Tibial artery (tissue), 4 donors: ENCODE measurements around the gene EVA1B.

ENCODE experiments used
- DNase-seq, 2 donors: peaks; one replicate each; pipeline ENCODE4 v3.0.0-alpha.2; 2019
- H3K27ac ChIP-seq, 2 donors: fragments of 200-600 bp; sonication (generic) in 1 of 2; 1 replicate in 1 of 2; 2 replicates in 1 of 2; pipeline ENCODE4 v1.5.1; 2018 to 2019; ENCODE audit warnings: mild to moderate bottlenecking in 1 of 2
- H3K27me3 ChIP-seq, 2 donors: fragments of 200-600 bp; sonication (generic) in 1 of 2; one replicate each; pipeline versions ENCODE4 v1.5.1 to v1.6.0; 2016 to 2019
- H3K36me3 ChIP-seq, 3 donors: fragments of 200-600 bp; sonication (generic) in 2 of 3; one replicate each; pipeline ENCODE4 v1.5.1; 2016 to 2019; ENCODE audit warnings: mild to moderate bottlenecking in 2 of 3
- H3K4me1 ChIP-seq, 4 donors: fragments of 200-600 bp; sonication (generic) in 2 of 4; 1 replicate in 3 of 4; 2 replicates in 1 of 4; pipeline ENCODE4 v1.5.1; 2016 to 2019
- H3K4me3 ChIP-seq, 2 donors: fragments of 200-600 bp; sonication (generic) in 1 of 2; 1 replicate in 1 of 2; 2 replicates in 1 of 2; pipeline ENCODE4 v1.5.1; 2018 to 2019; ENCODE audit warnings: mild to moderate bottlenecking in 2 of 2
- H3K9me3 ChIP-seq, 3 donors: fragments of 200-600 bp; sonication (generic) in 1 of 3; one replicate each; pipeline ENCODE4 v1.5.1; 2016 to 2019
- intact Hi-C: fragments of 100-400 bp; cut with DNase I; formaldehyde crosslinking; loops from one replicate; pipeline ENCODE4 v1.15.0; 2023; ENCODE audit warnings: low total_unique reads
- TF ChIP-seq, protein P1 (sequence below), 2 experiments: fragments of 200-600 bp in 1 of 2; fragments of 450-650 bp in 1 of 2; IDR thresholded peaks; one replicate each; pipeline ENCODE4 v1.5.1; 2017 to 2019; ENCODE audit warnings: antibody characterized with exemption in 2 of 2, mild to moderate bottlenecking in 1 of 2, moderate library complexity in 1 of 2

Gene EVA1B

DNA sequence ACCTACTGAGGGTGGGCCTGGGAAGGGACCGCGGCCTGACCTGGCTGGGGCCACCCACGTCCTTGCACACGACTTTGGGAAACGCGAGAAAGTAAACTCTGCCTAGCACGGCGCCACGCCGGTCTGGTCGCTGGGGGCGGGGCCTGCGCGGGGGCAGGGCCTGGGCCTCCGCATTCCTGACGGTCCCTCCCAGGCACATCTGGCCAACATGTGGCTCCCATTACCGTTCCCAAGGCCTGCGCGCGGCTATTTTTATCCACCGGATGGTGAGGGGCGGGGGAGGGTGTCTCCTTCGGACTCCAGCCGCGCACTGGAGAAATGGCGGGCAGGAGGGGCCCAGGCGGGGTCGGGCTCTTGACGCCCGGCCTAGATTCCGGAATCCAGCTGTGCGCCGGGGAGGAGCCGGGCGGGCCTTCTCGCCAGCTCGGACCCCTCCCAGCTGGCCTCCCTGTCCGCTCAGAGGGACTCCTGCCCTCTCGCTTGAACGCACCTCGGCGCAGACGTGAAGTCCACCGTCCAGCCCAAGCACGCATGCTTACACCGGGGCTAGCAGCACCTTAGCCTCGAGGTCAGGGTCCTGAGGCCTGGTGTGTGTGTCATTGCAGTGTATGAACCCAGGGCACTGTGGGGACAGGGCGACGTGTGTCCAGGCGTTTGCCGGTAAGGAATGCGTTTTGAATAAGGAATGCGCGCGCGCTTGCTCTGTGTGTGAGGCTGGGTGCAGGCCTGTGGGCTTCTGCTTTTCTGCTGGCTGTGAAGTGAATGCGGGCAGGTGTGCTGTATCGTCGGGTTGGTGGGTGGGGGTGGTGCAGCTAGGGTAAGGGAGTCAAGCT, 2.1 kb downstream of the EVA1B start:
- H3K4me1 ChIP-seq = peaks cover 6 to 38% (median 34%) of the 10 kb centered on the region in 4 donors
- H3K36me3 ChIP-seq = no peaks in the 10 kb centered on the region
- no peaks in the 10 kb centered on the region for H3K27me3 ChIP-seq
- TF ChIP-seq, protein P1, sequence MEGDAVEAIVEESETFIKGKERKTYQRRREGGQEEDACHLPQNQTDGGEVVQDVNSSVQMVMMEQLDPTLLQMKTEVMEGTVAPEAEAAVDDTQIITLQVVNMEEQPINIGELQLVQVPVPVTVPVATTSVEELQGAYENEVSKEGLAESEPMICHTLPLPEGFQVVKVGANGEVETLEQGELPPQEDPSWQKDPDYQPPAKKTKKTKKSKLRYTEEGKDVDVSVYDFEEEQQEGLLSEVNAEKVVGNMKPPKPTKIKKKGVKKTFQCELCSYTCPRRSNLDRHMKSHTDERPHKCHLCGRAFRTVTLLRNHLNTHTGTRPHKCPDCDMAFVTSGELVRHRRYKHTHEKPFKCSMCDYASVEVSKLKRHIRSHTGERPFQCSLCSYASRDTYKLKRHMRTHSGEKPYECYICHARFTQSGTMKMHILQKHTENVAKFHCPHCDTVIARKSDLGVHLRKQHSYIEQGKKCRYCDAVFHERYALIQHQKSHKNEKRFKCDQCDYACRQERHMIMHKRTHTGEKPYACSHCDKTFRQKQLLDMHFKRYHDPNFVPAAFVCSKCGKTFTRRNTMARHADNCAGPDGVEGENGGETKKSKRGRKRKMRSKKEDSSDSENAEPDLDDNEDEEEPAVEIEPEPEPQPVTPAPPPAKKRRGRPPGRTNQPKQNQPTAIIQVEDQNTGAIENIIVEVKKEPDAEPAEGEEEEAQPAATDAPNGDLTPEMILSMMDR (IDR thresholded peaks at IDR 0.05) = no peak
- H3K4me3 ChIP-seq = peak overlapping the region; percentile 60 to 76
- no peaks in the 10 kb centered on the region for H3K9me3 ChIP-seq
- peak; percentile 76 to 91 for DNase-seq
- intact Hi-C loops = no loop called here
- peak overlapping the region; percentile 85 to 96 for H3K27ac ChIP-seq

DNA sequence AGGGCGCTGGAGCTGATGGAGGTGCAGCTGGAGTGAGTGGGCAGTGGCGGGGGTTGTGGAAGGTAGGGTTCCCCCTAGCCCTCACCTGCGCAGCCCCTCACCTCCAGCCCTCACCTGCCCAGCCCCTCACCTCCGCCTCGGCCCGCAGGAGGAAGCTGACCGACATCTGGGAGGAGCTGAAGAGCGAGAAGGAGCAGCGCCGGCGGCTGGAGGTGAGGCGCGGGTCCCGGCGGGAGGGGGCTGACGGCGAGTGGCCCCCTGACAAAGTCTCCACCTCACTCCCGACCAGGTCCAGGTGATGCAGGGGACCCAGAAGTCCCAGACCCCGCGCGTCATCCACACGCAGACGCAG, 2.7 kb downstream of the EVA1B start:
- DNase-seq = no peak
- no peaks in the 10 kb centered on the region for H3K36me3 ChIP-seq
- no peaks in the 10 kb centered on the region for H3K9me3 ChIP-seq
- TF ChIP-seq, protein P1 (IDR thresholded peaks at IDR 0.05) = no peak
- intact Hi-C loops = no loop called here
- H3K4me1 ChIP-seq = peaks cover 6 to 38% (median 34%) of the 10 kb centered on the region in 4 donors
- H3K27me3 ChIP-seq = no peaks in the 10 kb centered on the region
- H3K27ac ChIP-seq = peak overlapping the region; percentile 85 to 96
- peak overlapping the region; percentile 60 to 76 for H3K4me3 ChIP-seq

DNA sequence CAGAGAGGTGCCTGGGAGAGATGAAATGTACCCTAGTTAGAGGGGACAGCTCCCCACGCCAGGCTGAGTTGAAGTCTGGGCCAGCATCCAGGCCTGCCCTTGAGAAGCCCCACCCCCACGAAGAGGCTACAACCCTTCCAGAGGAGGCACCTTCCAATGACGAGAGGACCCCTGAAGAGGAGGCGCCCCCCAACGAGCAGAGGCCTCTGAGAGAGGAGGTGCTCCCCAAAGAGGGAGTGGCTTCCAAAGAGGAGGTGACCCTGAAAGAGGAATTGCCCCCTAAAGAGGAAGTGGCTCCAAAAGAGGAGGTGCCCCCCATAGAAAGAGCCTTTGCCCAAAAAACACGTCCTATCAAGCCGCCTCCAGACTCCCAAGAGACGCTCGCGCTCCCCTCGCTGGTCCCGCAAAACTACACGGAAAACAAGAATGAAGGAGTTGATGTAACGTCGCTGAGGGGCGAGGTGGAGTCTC, 3.1 kb downstream of the EVA1B start:
- Histone ChIP-seq H3K36me3 (no peaks in the 10 kb centered on the region), H3K4me3 (peak overlapping the region; percentile 60 to 76), H3K27me3 (no peaks in the 10 kb centered on the region), H3K4me1 (peaks cover 6 to 38% (median 34%) of the 10 kb centered on the region in 4 donors), H3K27ac (peak overlapping the region; percentile 85 to 96), H3K9me3 (no peaks in the 10 kb centered on the region)
- TF ChIP-seq, protein P1 (IDR thresholded peaks at IDR 0.05) = no peak
- DNase-seq = no peak
- intact Hi-C loops = no loop called here

DNA sequence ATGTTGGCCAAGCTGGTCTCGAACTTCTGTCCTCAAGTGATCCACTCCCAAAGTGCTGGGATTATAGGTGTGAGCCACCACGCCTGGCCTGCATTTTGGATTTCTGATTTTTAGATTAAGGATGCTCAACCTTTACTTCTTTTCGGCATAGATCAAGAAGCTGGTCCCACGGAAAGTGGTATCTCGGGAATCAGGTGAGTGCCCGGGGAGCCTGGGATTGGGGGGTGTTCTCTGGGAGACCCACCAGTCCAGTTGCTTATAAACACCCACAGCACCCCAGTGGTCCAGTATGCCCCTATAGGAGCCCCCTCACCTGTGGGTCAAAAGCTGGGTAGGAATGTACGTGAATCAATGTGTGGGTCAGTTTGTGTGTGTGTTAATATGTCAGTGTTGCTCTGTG, 14.0 kb downstream of the EVA1B start:
- Histone ChIP-seq H3K27me3 (no peaks in the 10 kb centered on the region), H3K36me3 (peaks cover 0 to 4% (median 3%) of the 10 kb centered on the region in 3 donors), H3K4me3 (no peak overlapping the region), H3K4me1 (peaks cover 0 to 21% (median 16%) of the 10 kb centered on the region in 4 donors), H3K27ac (no peak overlapping the region), H3K9me3 (no peaks in the 10 kb centered on the region)
- TF ChIP-seq, protein P1 (IDR thresholded peaks at IDR 0.05) = no peak
- intact Hi-C loops = no loop called here
- DNase-seq = peak in 1 of 2 donors; percentile 39

DNA sequence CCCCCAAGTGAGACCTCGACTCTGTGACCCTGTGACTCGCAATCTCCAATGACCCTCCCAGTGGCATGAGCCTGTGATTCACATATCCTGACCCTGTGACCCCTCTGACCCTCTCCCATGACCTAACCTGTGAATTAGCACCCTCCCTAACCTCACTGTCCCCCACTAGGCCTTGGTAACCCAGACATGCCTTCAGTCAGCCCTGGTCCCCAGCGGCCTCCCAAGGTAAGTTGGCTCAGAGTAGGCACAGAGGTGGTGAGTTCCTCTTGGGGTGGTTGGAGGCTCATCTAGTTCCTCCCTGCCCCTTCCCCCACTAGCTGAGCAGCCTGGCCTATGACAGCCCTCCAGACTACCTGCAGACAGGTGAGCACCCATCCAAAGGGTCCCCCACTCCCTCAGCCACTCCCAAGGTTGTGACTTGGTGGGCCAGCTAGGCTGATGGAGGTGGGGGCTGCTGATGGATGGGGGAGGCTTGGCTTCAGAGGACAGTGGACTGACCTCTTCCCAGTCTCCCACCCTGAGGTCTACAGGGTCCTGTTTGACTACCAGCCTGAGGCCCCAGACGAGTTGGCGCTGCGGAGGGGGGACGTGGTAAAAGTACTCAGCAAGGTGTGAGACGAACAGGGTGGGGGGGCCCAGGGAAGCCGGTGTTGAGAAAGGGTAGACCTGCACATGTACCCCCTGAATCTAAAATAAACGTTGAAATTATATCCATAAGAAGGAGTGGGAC, 15.7 kb downstream of the EVA1B start:
- H3K36me3 ChIP-seq = peaks cover 0 to 18% (median 15%) of the 10 kb centered on the region in 3 donors
- H3K4me1 ChIP-seq = peaks cover 0 to 21% (median 16%) of the 10 kb centered on the region in 4 donors
- intact Hi-C loops = no loop called here
- peak overlapping the region; percentile 58 to 64 for H3K4me3 ChIP-seq
- H3K27ac ChIP-seq = peak overlapping the region in 1 of 2 donors; percentile 76
- no peak for DNase-seq
- TF ChIP-seq, protein P1 (IDR thresholded peaks at IDR 0.05) = no peak
- H3K9me3 ChIP-seq = no peaks in the 10 kb centered on the region
- no peaks in the 10 kb centered on the region for H3K27me3 ChIP-seq
